Neuronal stem cell (in vitro differentiated cells): ENCODE data around the gene MOBP.

ENCODE experiments used
- DNase-seq: peaks from one replicate; pipeline ENCODE4 v3.0.0-alpha.2; 2013; ENCODE audit warnings: low spot score
- H2AFZ ChIP-seq: one replicate; pipeline ENCODE4 v1.6.1; 2013; ENCODE audit warnings: mild to moderate bottlenecking, low read length, inconsistent platforms
- H2AK5ac ChIP-seq: 2 replicates; pipeline ENCODE4 v1.6.1; 2013; ENCODE audit warnings: low read depth, mild to moderate bottlenecking, inconsistent platforms, low read length, moderate library complexity, mixed read lengths
- H2BK120ac ChIP-seq: 2 replicates; pipeline ENCODE4 v1.6.1; 2013; ENCODE audit warnings: low read depth, mild to moderate bottlenecking, inconsistent platforms, low read length, moderate library complexity, mixed read lengths
- H2BK12ac ChIP-seq: one replicate; pipeline ENCODE4 v1.6.1; 2013; ENCODE audit warnings: low read length, inconsistent platforms
- H2BK15ac ChIP-seq: 2 replicates; pipeline ENCODE4 v1.6.1; 2013; ENCODE audit warnings: mild to moderate bottlenecking, low read length, inconsistent platforms, mixed read lengths
- H2BK5ac ChIP-seq: one replicate; pipeline ENCODE4 v1.6.1; 2013; ENCODE audit warnings: inconsistent platforms, mild to moderate bottlenecking, low read length, moderate library complexity
- H3K14ac ChIP-seq: one replicate; pipeline ENCODE4 v1.6.1; 2013; ENCODE audit warnings: low read length, inconsistent platforms
- H3K18ac ChIP-seq: 2 replicates; pipeline ENCODE4 v1.6.1; 2013; ENCODE audit warnings: low read length, inconsistent platforms
- H3K23ac ChIP-seq: 2 replicates; pipeline ENCODE4 v1.6.1; 2013; ENCODE audit warnings: low read depth, mild to moderate bottlenecking, mixed read lengths, low read length, inconsistent platforms; ENCODE audit not compliant: poor library complexity
- H3K27ac ChIP-seq: replicated peaks from 3 replicates; pipeline ENCODE4 v1.5.1; 2013; ENCODE audit warnings: low read length, inconsistent platforms
- H3K27me3 ChIP-seq, 3 experiments: 2 replicates each; pipeline ENCODE4 v1.6.1; 2013; ENCODE audit warnings: low read length in 3 of 3, mild to moderate bottlenecking in 2 of 3, inconsistent platforms in 1 of 3, low read depth in 1 of 3, mixed read lengths in 1 of 3, moderate library complexity in 1 of 3; ENCODE audit not compliant: control insufficient read depth in 3 of 3, insufficient read depth in 3 of 3
- H3K36me3 ChIP-seq, 2 donors: replicated peaks in 1 of 2; 2 replicates each; pipeline ENCODE4 v1.6.1; 2013; ENCODE audit warnings: low read length in 2 of 2; ENCODE audit not compliant: control insufficient read depth in 2 of 2, insufficient read depth in 2 of 2
- H3K4ac ChIP-seq: 2 replicates; pipeline ENCODE4 v1.6.1; 2013; ENCODE audit warnings: inconsistent platforms, mild to moderate bottlenecking, low read length, moderate library complexity
- H3K4me1 ChIP-seq, 2 donors: 1 replicate in 1 of 2; 2 replicates in 1 of 2; pipeline ENCODE4 v1.6.1; 2013; ENCODE audit warnings: low read length in 2 of 2, low read depth in 1 of 2; ENCODE audit not compliant: control insufficient read depth in 2 of 2, insufficient read depth in 1 of 2
- H3K4me2 ChIP-seq: one replicate; pipeline ENCODE4 v1.6.1; 2013; ENCODE audit warnings: mild to moderate bottlenecking, low read length, inconsistent platforms; ENCODE audit not compliant: insufficient read depth, poor library complexity, severe bottlenecking
- H3K4me3 ChIP-seq, 2 donors: 2 replicates each; pipeline ENCODE4 v1.5.1; 2013; ENCODE audit warnings: low read length in 2 of 2, mild to moderate bottlenecking in 2 of 2, inconsistent platforms in 1 of 2, moderate library complexity in 1 of 2
- H3K79me1 ChIP-seq: one replicate; pipeline ENCODE4 v1.6.1; 2013; ENCODE audit warnings: low read depth, mild to moderate bottlenecking, inconsistent platforms, low read length, moderate library complexity
- H3K9ac ChIP-seq: one replicate; pipeline ENCODE4 v1.6.1; 2013; ENCODE audit warnings: mild to moderate bottlenecking, low read depth, low read length, inconsistent platforms; ENCODE audit not compliant: poor library complexity
- H3K9me3 ChIP-seq, 2 donors: replicated peaks in 1 of 2; 2 replicates each; pipeline versions ENCODE3 to v1.6.1; 2013; ENCODE audit warnings: low read length in 2 of 2, mild to moderate bottlenecking in 2 of 2, inconsistent platforms in 1 of 2, low read depth in 1 of 2, mixed read lengths in 1 of 2, moderate library complexity in 1 of 2; ENCODE audit not compliant: control insufficient read depth in 2 of 2, insufficient read depth in 1 of 2
- H4K8ac ChIP-seq: one replicate; pipeline ENCODE4 v1.6.1; 2013; ENCODE audit warnings: low read depth, mild to moderate bottlenecking, inconsistent platforms, low read length, moderate library complexity
- H4K91ac ChIP-seq: one replicate; pipeline ENCODE4 v1.6.1; 2013; ENCODE audit warnings: low read length, low read depth, mild to moderate bottlenecking, inconsistent platforms; ENCODE audit not compliant: poor library complexity
- WGBS, 2 donors: extraction: QIAGEN DNeasy Blood & Tissue Kit; methylation state at CpG; one replicate each; pipeline ENCODE4 v1.1.7; 2013; ENCODE audit warnings: missing lambda C conversion rate in 2 of 2, mixed read lengths in 1 of 2; ENCODE audit not compliant: insufficient read length in 2 of 2, insufficient replicate concordance in 1 of 2; ENCODE audit errors: extremely low coverage in 2 of 2; 5-methylcytosine and 5-hydroxymethylcytosine counted together

Gene MOBP

DNA sequence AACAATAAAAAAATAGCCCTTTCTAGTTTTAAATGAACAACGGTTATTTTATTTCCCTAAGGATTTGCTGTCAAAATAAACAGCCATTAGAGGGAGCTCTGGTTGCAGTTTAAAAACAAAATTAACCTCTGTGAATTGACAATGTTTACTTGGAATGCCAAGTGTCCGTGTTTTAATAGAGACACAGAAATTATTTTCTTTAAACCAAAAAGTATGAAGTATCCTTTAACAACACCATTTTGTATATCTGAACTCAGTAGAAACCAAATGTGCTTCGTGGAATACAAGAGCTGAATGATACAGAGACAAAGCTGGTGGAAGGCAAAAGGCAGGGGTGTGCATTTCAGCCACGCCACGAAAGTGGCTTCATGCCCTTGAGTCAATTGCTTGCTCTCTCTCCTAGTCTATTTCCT lies 74.4 kb downstream of the MOBP start:
- Histone ChIP-seq H3K18ac (no peak overlapping the region), H2AFZ (no peak overlapping the region), H3K4me1 (no peaks in the 10 kb centered on the region), H3K36me3 (no peaks in the 10 kb centered on the region), H3K27ac (no peak overlapping the region), H4K91ac (no peak overlapping the region), H3K4me2 (no peak overlapping the region), H3K23ac (no peak overlapping the region), H3K14ac (no peak overlapping the region), H2AK5ac (no peak overlapping the region), H2BK15ac (no peak overlapping the region), H2BK5ac (no peak overlapping the region), H3K9ac (no peak overlapping the region), H2BK12ac (no peak overlapping the region), H3K27me3 (no peaks in the 10 kb centered on the region), H3K4me3 (no peak overlapping the region), H3K79me1 (no peaks in the 10 kb centered on the region), H4K8ac (no peak overlapping the region), H3K9me3 (no peaks in the 10 kb centered on the region), H3K4ac (no peak overlapping the region), H2BK120ac (no peak overlapping the region)
- no CpG with 5 or more reads among the region's 5 CpGs for WGBS, 2 donors
- peak; percentile 2 for DNase-seq

DNA sequence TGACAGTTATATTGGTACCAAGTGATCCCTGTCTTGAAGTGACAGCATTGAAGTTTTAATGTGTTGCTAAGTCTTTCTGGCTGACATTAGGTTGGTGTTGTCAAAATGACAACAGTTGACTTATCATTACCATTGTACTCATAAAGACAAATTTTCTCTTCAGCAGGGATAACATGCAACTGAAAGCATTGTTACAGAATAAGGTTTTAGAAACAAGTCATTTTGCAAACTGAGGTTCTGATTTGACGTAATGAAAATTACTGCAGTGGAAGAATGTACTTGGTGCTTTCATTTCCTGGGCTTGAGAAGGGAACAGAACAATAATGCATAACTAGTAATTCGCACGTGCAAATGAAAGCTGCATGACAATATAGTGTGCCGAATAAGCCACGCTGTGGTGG lies 75.1 kb downstream of the MOBP start:
- Histone ChIP-seq H3K23ac (no peak overlapping the region), H2AK5ac (no peak overlapping the region), H4K91ac (no peak overlapping the region), H3K27me3 (no peaks in the 10 kb centered on the region), H3K18ac (no peak overlapping the region), H2BK120ac (no peak overlapping the region), H3K79me1 (no peaks in the 10 kb centered on the region), H3K27ac (no peak overlapping the region), H3K4me2 (no peak overlapping the region), H3K4me1 (no peaks in the 10 kb centered on the region), H4K8ac (no peak overlapping the region), H3K9ac (no peak overlapping the region), H2BK12ac (no peak overlapping the region), H3K4me3 (no peak overlapping the region), H3K9me3 (no peaks in the 10 kb centered on the region), H3K14ac (no peak overlapping the region), H3K4ac (no peak overlapping the region), H3K36me3 (no peaks in the 10 kb centered on the region), H2BK15ac (no peak overlapping the region), H2AFZ (no peak overlapping the region), H2BK5ac (no peak overlapping the region)
- WGBS, 2 donors = no CpG with 5 or more reads among the region's 5 CpGs
- no peak for DNase-seq

DNA sequence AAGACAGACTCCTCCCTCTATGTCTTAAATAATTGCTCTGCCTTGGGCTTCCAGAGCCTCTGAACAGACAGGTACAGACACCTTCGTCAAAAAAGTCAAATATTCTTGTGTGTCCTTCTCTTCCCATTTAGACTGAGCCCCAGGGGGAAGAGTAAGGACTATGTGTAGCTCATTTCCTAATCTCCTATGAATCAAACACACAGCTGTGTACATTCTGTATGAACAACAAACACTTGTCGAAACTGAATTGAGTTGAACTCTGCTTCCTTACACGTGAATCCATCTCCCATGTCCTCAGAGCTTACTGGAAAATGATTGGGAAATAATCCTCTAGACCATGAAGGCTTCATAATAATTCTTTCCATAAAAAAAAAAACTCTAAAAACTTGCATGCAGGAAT lies 80.8 kb downstream of the MOBP start:
- Histone ChIP-seq H2BK12ac (no peak overlapping the region), H3K9ac (no peak overlapping the region), H3K9me3 (no peaks in the 10 kb centered on the region), H3K4ac (no peak overlapping the region), H2BK15ac (no peak overlapping the region), H3K4me1 (peaks cover 0 to 2% of the 10 kb centered on the region in 2 donors), H3K4me2 (no peak overlapping the region), H2BK5ac (no peak overlapping the region), H2AK5ac (no peak overlapping the region), H4K91ac (no peak overlapping the region), H2AFZ (no peak overlapping the region), H2BK120ac (no peak overlapping the region), H3K27me3 (no peaks in the 10 kb centered on the region), H3K23ac (no peak overlapping the region), H3K14ac (no peak overlapping the region), H4K8ac (no peak overlapping the region), H3K4me3 (no peak overlapping the region), H3K18ac (no peak overlapping the region), H3K27ac (no peak overlapping the region), H3K79me1 (no peaks in the 10 kb centered on the region), H3K36me3 (no peaks in the 10 kb centered on the region)
- no CpG with 5 or more reads among the region's 3 CpGs for WGBS, 2 donors
- DNase-seq = no peak

DNA sequence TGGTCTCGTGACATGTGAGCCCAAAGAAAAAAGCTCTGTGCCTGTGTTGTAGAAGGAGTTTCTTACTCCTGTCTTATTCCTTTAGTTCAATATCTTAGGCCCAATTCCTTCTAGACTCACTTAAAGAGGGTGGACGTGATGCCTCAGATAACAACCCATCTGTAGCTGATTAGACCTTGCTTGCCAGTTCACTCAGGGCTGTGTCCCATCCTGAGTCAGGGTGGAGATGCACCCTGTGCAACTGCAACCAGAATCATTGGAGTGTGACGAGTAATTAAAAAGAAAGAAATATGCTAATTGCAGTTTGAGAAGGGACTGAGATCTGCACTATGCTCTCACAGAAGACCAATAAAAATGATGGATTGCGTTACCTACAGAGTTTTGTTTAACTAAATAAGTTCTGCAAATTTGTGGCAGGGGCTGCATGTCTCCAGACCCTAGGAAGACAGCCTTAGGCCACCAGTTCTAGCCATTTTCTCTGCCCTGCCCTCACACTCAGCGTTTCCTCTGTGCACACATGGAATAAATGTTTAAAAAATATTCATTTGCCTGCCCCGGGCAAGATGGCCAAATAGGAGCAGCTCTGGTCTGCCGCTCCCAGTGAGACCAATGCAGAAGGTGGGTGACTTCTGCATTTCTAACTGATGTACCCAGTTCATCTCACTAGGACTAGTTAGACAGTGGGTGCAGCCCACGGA lies 83.0 kb downstream of the MOBP start:
- no CpG with 5 or more reads among the region's 8 CpGs for WGBS, 2 donors
- no peak overlapping the region for H3K18ac ChIP-seq
- H3K27ac ChIP-seq = no peak overlapping the region
- H3K4ac ChIP-seq = no peak overlapping the region
- DNase-seq = no peak
- no peak overlapping the region for H2BK12ac ChIP-seq
- no peak overlapping the region for H3K14ac ChIP-seq
- no peaks in the 10 kb centered on the region for H3K27me3 ChIP-seq
- H2BK5ac ChIP-seq = no peak overlapping the region
- H3K4me3 ChIP-seq = no peak overlapping the region
- H3K23ac ChIP-seq = no peak overlapping the region
- no peak overlapping the region for H4K8ac ChIP-seq
- H3K79me1 ChIP-seq = no peaks in the 10 kb centered on the region
- H3K36me3 ChIP-seq = no peaks in the 10 kb centered on the region
- H3K9me3 ChIP-seq = no peaks in the 10 kb centered on the region
- H2BK120ac ChIP-seq = no peak overlapping the region
- no peak overlapping the region for H4K91ac ChIP-seq
- peaks cover 0 to 2% of the 10 kb centered on the region in 2 donors for H3K4me1 ChIP-seq
- H3K4me2 ChIP-seq = no peak overlapping the region
- H3K9ac ChIP-seq = no peak overlapping the region
- no peak overlapping the region for H2AFZ ChIP-seq
- H2BK15ac ChIP-seq = no peak overlapping the region
- no peak overlapping the region for H2AK5ac ChIP-seq
